GM12801 (cell line): ENCODE results near the gene AASDHPPT.

Source experiments
- CTCF ChIP-seq: IDR thresholded peaks from one replicate; pipeline ENCODE4 v1.5.1; 2011; ENCODE audit warnings: control low read depth; ENCODE audit not compliant: insufficient read length; ENCODE audit errors: extremely low read depth

Gene AASDHPPT

GRCh38 chr11:106088896-106089295, 11.4 kb downstream of the AASDHPPT start:
- TF ChIP-seq CTCF, result no peak

- TF ChIP-seq CTCF, result no peak
Observed at GRCh38 chr11:106091480-106092123, 14.1 kb downstream of the AASDHPPT start.

GRCh38 chr11:106092446-106092845, 15.0 kb downstream of the AASDHPPT start:
- no peak for TF ChIP-seq CTCF

GRCh38 chr11:106098893-106099553, 21.6 kb downstream of the AASDHPPT start:
- no peak for TF ChIP-seq CTCF

- no peak for TF ChIP-seq CTCF
Observed at GRCh38 chr11:106101370-106101769, 23.9 kb downstream of the AASDHPPT start.

GRCh38 chr11:106101819-106102218, 24.4 kb downstream of the AASDHPPT start:
- TF ChIP-seq CTCF, result no peak

GRCh38 chr11:106105986-106106385, 28.5 kb downstream of the AASDHPPT start:
- TF ChIP-seq CTCF, result no peak
